GM21576 (cell line): ENCODE data around the gene WBP2NL.

ENCODE experiments used
- ATAC-seq: cut with Tn5 transposase; IDR thresholded peaks from one replicate; pipeline ENCODE4 v1.9.1; 2021; ENCODE audit warnings: mild to moderate bottlenecking, moderate library complexity; ENCODE audit not compliant: unreplicated experiment

WBP2NL gene

DNA sequence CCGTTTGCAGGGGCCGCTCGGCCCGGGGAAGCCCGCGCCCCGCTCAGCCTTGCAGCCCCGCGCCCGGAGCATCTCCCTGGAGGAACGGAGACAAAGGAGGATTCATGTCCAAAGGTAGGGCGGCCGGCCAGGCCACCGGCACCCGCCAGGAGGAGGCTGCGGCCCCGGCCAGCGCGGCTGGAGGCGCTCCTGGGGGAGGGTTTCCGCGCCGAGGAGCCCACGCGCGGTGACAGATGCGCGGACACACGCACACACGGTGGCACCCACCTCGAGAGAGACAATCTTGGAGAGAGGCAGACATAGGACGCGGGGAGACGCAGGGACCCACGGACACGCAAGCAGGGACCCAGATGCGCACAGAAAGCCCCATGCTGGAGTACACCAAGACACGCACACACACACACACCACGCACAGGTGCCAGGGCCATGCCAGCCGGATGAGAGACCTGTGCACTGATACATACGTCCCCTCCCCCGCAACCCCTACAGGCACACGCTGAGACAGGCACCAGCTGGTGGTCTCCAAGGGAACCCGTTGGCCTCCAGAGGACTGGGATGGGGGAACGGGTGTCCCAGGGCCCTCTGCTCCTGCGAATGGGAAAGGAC, 21.5 kb upstream of the WBP2NL start:
- no peak for ATAC-seq

DNA sequence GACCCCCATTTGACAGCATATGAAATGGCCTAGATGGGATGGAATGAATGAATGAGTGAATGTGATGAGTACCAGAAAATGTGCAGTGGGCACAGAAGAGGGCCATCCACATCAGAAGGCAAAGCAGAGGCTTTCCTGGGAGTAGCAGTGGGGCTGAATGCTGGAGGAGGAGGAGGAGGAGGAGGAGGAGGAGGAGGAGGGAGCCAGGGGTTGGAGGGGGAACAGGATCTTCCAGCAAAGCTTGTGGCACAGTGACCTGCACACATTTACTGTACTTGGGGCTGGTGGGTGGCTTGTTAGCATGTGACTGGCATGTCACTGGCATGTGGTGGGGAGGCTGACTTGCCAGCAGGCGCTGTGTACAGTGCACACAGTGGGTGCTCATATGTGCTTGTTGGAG, 19.9 kb upstream of the WBP2NL start:
- ATAC-seq: no peak

DNA sequence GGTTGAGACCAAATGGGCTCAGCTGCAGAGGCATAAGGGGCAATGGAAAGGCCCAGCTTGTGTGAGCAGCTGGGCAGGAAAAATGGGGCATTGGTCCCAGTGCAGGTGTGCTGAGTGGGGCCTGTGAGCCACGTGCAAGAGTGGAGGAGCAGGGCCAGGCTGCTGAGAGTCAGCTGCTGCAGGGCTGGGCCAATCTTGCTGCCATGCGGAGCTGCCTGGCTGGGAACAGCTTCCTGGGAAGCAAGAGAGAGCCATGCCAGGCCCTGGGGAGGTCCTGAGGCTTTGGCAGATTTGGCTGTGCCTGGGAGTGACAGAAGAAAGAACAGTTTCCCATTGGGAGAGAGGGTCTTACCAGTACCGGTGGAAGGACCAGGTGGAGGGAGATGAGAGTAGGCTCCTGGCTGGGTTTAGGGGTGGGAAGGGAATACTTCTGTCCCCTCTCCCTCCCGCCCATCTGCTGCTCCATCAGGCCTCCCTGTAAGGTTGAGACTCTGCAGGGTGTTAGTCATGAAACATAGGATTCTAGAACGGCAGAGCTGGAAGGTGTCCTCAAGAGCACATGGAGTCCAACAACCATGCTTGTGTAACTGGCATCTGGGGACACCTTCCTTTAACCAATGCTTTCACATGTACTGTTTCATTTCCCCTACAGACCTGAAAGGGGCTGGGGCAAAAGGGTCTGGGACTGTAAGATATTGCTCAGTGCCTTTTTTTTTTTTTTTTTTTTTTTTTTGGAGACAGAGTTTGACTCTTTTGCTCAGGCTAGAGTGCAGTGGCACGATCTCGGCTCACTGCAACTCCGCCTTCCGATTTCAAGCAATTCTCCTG, 19.0 kb upstream of the WBP2NL start:
- no peak for ATAC-seq

DNA sequence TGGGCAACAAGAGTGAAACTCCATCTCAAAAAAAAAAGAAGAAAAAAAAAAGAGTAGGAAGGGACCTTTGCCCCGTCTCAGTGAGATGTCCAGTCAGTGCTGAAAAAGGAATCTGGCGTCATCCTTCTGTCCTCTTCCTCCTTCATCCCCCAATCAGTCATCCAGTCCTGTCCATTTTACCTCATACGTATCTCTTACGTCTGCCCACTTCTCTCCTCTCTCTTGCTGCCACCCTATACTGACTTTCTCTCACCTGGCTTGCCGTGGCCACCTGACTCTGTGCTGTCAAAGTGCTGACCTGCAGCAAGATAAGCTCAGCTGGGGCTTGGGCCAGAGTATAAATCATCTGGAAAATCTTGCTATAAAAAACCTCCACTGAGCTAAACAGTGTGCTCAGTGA, 15.7 kb upstream of the WBP2NL start:
- ATAC-seq: no peak

DNA sequence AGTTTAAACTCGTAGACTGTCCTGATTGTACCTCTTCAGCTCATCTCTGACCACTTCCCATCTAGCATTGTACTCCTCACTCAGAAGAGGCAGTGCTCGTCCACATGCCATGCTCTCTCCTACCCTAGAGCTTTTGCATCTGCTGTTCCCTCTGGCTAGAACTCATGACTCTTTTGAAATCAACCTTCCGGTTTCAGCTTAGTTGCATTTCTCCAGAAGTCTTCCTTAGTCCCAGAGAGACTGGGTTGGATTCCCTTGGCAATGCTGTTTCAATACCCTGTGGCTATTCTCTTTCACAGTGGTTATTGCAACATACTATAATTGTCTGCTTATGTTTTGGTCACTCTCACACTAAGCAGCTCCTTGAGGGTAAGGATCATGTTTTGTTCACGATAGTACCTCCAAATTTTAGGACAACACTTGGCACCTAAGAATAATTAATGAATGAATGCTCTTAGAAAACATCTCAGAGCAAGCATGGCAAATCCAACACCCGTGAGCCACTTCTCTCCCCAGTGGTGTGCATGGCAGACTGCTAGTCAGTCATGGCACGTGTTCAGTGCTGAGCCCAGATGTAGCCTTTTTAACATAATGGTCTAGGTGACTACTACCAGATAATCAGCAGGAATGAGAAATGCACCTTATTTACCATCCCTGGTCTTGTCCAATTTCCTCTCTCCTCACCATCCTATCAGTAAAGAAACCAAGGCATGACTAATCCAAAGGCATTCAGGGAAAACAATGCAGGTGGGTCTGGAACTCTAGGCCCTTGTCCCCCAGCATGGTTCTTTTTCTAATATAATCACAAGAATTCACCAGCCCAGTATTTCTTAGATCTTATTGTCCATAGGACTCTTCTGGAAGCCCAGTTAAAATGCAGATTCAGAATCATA, 14.8 kb upstream of the WBP2NL start:
- ATAC-seq: no peak

DNA sequence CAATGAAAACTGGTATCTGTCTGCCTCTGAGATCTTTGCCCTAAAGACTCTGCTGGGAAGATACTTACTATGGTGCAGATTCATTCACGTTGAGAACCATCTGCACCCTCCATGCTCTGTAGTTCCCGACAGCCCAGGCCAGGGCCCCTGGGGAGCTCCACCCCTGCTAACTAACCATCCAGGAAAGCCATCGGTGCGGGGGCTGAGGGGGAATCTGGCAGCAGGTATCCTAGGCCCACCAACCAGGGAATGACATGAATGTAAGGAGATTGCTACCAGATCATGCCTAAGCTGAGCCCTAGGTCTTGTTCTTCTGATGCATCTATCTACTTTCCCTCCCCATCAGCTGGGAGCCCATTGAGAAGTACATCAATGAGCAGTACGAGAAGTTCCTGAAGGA, 11.3 kb upstream of the WBP2NL start:
- no peak for ATAC-seq

DNA sequence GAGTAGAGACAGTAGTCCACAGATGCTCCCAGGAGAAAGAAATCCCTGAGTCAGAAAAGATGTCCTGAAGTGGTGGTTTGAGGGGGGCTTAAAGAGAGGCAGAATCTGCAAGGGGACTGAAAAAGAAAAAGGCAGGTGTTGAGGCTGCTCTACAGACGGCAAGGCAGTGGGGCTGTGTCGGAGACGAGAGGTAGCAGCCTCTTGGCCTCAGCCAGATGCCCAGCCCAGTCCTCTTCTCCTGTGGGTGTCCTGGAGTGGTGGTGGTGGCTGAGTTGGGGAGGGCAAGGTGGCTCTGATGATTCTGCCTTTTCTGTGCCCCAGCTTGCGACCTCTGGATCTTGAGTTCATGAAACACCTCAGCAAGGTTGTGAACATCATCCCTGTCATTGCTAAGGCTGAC, 9.3 kb upstream of the WBP2NL start:
- ATAC-seq: no peak

DNA sequence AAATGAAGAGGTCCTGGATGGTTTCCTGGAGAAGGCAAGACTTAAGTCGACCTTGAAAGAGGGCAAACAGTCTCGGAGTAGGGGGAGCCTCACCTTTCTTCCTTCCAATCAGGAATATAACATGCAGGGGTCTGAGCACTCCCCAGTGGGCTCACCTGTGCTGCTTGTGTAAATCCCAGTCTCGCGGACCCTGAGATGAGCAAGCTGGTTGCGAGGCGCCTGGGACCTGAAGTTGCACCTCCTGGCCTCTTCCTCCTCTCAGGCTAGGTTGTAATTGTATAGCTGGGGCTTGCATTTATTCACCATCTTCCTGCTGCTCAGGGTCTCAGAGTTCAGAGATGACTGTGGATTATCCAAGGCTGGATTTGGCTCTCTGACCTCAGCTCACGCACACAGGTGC, 7.5 kb upstream of the WBP2NL start:
- ATAC-seq: no peak

DNA sequence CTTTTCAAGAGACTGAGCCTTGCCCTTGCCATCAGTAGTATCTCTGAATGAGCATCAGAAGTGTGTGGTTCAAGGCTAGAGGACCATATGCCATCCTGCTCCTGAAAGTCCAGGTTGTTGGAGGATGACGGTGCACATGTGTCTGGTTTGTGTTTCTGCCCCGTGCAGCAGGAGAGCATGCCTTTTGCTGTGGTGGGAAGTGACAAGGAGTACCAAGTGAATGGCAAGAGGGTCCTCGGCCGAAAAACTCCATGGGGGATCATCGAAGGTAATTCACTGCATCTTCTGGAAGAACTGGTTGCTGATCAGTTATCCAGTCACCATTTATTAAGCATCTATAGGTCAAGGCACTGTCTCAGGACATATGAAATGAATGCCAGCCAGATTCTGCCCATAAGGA, 6.1 kb upstream of the WBP2NL start:
- no peak for ATAC-seq

DNA sequence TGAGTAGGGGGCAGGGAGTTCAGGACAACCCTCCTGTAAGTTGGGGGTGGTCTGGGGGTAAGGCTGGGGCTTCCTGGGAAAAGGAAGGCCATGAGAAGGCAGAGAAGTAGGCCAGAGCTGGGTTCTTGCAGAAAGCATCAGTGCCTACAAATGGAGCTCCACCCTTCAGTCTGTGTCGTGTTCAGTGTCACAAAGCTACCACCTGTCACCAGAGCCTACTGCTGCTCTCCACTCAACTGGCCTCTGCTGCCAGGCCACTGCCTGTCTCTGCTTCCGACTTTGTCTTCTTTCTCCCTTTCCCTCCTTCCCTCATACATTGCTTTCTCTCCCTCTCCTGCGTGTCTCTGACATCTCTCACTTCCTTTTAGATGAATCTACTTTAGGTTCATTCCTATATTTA, 3.4 kb upstream of the WBP2NL start:
- ATAC-seq: no peak

DNA sequence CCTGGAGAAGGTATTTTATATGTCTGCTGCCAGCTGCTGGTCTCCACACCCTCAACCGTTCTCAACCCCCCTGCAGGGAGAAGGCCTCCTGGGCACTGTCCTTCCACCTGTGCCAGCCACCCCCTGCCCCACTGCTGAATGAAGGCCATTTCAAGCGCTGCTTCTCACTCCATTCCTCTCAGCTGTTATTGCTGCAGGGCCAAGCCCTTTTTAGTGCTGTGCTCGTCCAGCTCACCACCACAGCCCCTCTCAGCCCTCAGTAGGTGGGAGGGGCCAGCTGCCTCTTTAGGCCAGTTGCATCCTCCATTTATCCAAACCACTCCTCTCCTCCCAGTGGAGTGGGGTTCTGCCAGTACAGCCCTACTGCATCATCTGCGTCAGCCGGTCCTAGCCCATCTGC, 1.8 kb upstream of the WBP2NL start:
- no peak for ATAC-seq

DNA sequence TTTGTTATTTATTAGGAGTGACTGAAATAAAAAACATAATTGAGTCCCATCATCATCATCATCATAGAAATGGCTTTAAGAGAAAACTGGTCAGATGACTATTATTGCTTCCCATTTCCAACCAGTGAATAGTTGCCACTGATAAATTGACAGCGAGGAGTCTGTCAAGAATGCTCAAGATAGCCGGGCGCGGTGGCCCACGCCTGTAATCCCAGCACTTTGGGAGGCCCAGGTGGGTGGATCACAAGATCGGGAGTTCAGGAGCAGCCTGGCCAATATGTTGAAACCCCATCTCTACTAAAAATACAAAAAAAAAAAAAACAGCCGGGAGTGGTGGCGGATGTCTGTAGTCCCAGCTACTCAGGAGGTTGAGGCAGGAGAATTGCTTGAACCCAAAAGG, 1.9 kb downstream of the WBP2NL start:
- ATAC-seq: no peak

DNA sequence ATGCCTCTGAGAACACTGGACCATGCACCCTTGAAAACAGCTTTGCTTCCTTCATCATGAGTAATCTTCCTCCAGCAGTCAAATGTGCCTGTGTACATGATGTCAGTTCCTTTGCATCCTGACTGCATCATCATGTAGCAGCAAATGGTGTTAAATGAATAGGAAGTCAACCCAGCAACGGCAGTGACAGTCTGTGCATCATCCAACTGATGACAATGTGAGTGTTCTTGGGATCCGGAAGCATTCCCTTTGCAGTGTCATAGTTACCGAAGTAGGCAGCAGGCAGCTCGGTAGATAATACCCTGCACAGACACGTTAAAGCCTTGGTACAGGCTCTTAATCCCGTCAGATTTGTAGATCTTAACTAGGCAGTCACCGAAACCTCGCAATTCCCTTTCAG, 2.5 kb downstream of the WBP2NL start:
- no peak for ATAC-seq

DNA sequence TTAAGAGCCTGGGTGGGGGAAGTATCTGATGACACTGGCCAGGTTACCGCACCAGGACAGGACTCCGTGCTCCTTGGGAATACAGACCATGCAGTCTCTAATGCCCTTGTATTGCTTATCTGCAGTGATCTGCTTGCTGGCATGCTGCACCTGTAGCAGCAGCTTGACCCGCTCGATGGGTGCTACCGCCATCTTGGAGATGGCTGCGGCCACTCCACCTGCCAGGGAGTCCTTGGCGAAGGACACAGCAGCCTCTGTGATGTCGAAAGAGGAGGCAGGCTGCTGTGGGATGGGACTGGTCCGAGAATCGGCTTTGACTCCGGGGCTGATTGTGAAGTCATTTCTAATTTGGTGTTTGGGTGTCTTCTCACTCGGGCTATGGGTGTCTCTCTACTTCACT, 3.1 kb downstream of the WBP2NL start:
- ATAC-seq: no peak

DNA sequence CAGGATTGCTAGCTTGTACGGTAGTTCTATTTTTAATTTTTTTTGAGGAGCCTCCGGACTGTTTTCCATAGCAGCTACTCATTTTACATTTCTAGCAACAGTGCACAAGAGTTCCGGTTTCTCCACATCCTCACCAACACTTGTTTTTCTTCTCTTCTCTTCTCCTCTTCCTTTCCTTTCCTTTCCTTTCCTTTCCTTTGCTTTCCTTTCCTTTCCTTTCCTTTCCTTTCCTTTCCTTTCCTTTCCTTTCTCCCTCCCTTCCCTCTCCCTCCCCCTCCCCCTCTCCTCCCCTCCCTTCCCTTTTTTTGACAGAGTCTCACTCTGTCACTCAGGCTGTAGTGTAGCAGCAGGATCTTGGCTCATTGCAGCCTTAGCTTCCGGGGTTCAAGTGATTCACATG, 9.3 kb downstream of the WBP2NL start:
- no peak for ATAC-seq

DNA sequence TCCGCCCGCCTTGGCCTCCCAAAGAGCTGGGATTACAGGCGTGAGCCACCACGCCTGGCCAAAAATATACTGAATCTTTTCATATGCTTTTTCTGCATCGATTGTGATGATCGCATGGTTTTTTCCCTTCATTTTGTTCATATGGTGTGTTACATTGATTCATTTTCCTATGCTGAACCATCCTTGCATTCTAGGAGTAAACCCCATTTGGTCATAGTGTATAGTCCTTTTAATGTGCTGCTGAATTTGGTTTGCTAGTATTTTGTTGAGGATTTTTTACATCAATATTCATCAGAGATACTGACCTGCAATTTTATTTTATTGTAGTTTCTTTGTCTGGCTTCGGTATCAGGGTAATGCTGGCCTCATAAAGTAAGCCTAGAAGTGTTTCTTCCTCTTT, 12.2 kb downstream of the WBP2NL start:
- ATAC-seq: no peak

DNA sequence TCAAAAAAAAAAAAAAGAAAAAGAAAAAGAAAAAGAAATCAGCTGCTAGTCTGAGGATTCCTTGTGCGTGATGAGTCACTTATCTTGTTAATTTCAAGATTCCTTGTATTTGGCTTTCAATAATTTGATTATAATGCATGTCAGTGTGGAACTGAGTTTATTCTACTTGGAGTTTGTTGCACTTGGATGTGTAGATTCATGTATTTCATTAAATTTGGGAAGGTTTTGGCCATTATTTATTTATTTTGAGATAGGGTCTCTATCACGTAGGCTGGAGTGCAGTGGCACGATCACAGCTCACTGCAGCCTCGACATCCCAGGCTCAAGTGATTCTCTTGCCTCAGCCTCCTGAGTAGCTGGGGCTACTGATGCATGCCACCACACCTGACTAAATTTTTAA, 14.8 kb downstream of the WBP2NL start:
- no peak for ATAC-seq

DNA sequence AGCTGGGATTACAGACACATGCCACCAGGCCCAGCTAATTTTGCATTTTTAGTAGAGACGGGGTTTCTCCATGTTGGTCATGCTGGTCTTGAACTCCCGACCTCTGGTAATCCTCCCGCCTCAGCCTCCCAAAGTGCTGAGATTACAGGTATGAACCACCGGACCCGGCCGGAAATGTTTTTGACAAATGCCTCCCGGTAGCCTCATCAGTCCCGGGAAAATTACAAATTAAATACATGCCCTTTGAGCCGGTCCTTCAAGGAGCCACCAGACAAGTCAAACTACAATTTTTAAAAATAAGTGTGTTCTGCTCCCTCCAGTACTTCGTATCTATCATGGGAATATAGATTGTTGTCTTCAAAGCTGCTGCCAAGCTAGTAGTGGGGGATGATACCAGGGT, 17.5 kb downstream of the WBP2NL start:
- no peak for ATAC-seq

DNA sequence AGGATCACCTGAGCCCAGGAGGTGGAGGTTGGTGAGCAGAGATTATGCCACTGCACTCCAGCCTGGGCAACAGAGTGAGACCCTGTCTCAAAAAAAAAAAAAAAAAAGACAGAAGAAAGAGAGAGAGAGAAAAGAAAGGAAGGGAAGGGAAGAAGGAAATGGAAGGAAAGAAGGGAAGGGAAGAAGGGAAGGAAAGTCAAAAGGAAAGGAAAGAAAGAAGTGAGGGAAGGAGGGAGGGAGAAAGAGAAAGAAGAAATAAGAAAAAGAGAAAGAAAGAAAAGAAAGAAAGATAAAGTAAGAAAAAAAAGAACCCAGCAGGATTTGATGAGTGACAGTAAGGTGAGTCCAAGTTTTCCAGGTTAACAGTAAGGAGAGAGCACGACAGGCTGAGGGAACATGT, 19.6 kb downstream of the WBP2NL start:
- ATAC-seq: no peak

DNA sequence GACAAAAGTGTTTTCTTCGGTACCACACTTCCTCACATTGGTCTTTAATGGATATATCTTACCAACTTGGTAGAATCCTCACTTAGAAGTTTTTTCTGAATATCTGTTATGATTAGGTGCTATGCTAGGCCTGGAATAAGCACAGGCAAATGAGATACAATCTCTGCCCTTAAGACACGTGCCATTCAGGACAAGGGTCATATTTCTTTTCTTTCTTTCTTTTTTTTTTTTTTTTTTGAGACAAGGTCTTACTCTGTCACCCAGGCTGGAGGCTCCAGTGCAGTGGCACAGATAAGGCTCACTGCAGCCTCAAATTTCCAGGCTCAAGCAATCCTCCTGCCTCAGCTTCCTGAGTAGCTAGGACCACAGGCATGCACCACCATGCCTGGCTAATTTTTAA, 23.0 kb downstream of the WBP2NL start:
- ATAC-seq: no peak

DNA sequence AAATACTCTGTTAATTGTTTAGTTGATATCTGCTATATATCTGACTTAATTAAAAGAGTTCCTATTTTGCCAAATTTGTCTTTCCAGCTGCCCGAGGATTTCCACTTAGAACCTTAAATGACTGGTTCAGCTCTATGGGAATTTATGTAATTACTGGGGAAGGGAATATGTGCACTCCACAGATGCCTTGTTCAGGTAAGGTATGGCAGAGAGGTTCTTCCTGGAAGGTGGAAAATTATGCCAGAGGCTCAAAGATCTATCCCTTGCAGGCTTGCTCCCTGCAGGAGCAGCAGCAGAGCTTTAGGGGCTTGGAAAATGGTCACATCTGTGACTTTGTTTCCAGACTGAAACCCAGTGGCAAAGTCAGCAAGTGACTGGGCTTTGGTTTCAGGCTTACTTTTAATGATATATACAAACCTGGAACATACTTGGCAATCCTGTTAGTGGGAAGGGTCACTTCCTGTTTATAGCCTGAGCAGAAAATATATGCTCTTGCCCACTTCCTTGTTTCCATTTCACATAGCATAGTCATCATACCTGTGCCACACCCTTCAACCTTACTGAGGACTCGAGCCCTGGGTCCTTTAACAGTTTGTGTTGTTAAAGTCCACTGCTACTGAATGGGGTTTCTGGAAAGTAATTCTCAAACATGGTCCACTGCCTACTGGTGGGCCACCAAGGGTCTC, 23.7 kb downstream of the WBP2NL start:
- ATAC-seq: no peak
